Erythroblast (primary cell): ENCODE measurements around the gene CARS1.

Experiments used
- DNase-seq, 2 experiments: peaks; one replicate each; lab custom pipeline; 2025; lab: John Stamatoyannopoulos, UW
- GATA1 ChIP-seq: IDR thresholded peaks from 2 replicates; pipeline ENCODE4 v1.6.1; 2011; ENCODE audit warnings: low read depth, mild to moderate bottlenecking, control low read depth, low read length, moderate library complexity
- POLR2A ChIP-seq: IDR thresholded peaks from 2 replicates; pipeline ENCODE4 v1.6.1; 2011; ENCODE audit warnings: mild to moderate bottlenecking, low read length

CARS1 gene

GRCh38 chr11:2996976-2997375 is 60.2 kb downstream of the CARS1 start:
- TF ChIP-seq POLR2A: no peak
- TF ChIP-seq GATA1: no peak

GRCh38 chr11:2995893-2996554 is 61.2 kb downstream of the CARS1 start:
- TF ChIP-seq GATA1 (no peak), POLR2A (no peak)
- DNase-seq: no peak

More at GRCh38 chr11:2996976-2997375, 60.2 kb downstream of the CARS1 start:
- no peak for DNase-seq

GRCh38 chr11:2995031-2995561 is 62.1 kb downstream of the CARS1 start:
- DNase-seq: no peak
- no peak for TF ChIP-seq GATA1
- TF ChIP-seq POLR2A: no peak

GRCh38 chr11:2994336-2994730 is 62.9 kb downstream of the CARS1 start:
- TF ChIP-seq GATA1: no peak
- no peak for DNase-seq

- no peak for DNase-seq
- TF ChIP-seq GATA1: no peak
- no peak for TF ChIP-seq POLR2A
Measured at GRCh38 chr11:2992997-2993325, 64.3 kb downstream of the CARS1 start.

GRCh38 chr11:2992234-2992996 is 64.8 kb downstream of the CARS1 start, which contains the start of gene NAP1L4:
Gene NAP1L4 (minus strand): TSS chr11:2992329. CDS start chr11:2979220, 13,109 bp downstream.
- TF ChIP-seq GATA1 (no peak), POLR2A (peak; percentile 85)
- DNase-seq: peak; percentile 98 to 99

- TF ChIP-seq GATA1: no peak
- TF ChIP-seq POLR2A: no peak
- DNase-seq: peak; percentile 76 to 91
Measured at GRCh38 chr11:2991452-2992233, 65.6 kb downstream of the CARS1 start.

- TF ChIP-seq GATA1: no peak
- TF ChIP-seq POLR2A: no peak
- peak; percentile 73 to 76 for DNase-seq
Measured at GRCh38 chr11:2990617-2991451, 66.4 kb downstream of the CARS1 start.

GRCh38 chr11:2989551-2989950 is 67.7 kb downstream of the CARS1 start:
- peak in 1 of 2 experiments; percentile 52 for DNase-seq
- TF ChIP-seq POLR2A (no peak), GATA1 (no peak)

- DNase-seq: peak; percentile 24 to 52
- no peak for TF ChIP-seq POLR2A
Measured at GRCh38 chr11:2989006-2989405, 68.2 kb downstream of the CARS1 start.

GRCh38 chr11:2987881-2988861 is 69.1 kb downstream of the CARS1 start:
- peak; percentile 60 to 66 for DNase-seq
- peak; percentile 4 for TF ChIP-seq POLR2A
- TF ChIP-seq GATA1: no peak

- TF ChIP-seq GATA1 (no peak), POLR2A (no peak)
- no peak for DNase-seq
Measured at GRCh38 chr11:2983908-2984307, 73.3 kb downstream of the CARS1 start.
